Mucosa of stomach (tissue), 1 donor: ENCODE results near the gene PUS3.

ENCODE experiments used
- H3K27me3 ChIP-seq: one replicate; pipeline ENCODE4 v1.7.0; 2013; ENCODE audit warnings: mild to moderate bottlenecking, low read length; ENCODE audit not compliant: control insufficient read depth, insufficient read depth
- H3K36me3 ChIP-seq: one replicate; pipeline ENCODE4 v1.7.0; 2013; ENCODE audit warnings: low read length; ENCODE audit not compliant: control insufficient read depth, insufficient read depth
- H3K4me1 ChIP-seq: one replicate; pipeline ENCODE4 v1.7.0; 2013; ENCODE audit warnings: mild to moderate bottlenecking, low read length; ENCODE audit not compliant: control insufficient read depth, insufficient read depth
- H3K4me3 ChIP-seq: one replicate; pipeline ENCODE4 v1.7.0; 2013; ENCODE audit warnings: low read length
- H3K9ac ChIP-seq: one replicate; pipeline ENCODE4 v1.7.0; 2013; ENCODE audit warnings: mild to moderate bottlenecking, low read length, moderate library complexity
- H3K9me3 ChIP-seq: one replicate; pipeline ENCODE4 v1.7.0; 2013; ENCODE audit warnings: mild to moderate bottlenecking, low read length, moderate library complexity; ENCODE audit not compliant: control insufficient read depth
- donor health status: Pancreatic carcinoma.

PUS3 gene

GRCh38 chr11:125902927-125903710, at the start of gene PUS3:
TSS of gene PUS3 (minus strand) at chr11:125903206. CDS start at chr11:125896284, 6,922 bp downstream.
- H3K4me3 ChIP-seq = peak within 1 kb of the TSS; percentile 72
- H3K36me3 ChIP-seq = no peaks in the 10 kb centered on the region
- peak within 1 kb of the TSS; percentile 89 for H3K9ac ChIP-seq
- H3K9me3 ChIP-seq = no peaks in the 10 kb centered on the region
- peaks cover 17% of the 10 kb centered on the region for H3K27me3 ChIP-seq
- H3K4me1 ChIP-seq = peaks cover 16% of the 10 kb centered on the region

GRCh38 chr11:125952559-125952958, 49.6 kb upstream of the PUS3 start:
- Histone ChIP-seq H3K4me3 (peak overlapping the region; percentile 28), H3K36me3 (no peaks in the 10 kb centered on the region), H3K4me1 (peaks cover 38% of the 10 kb centered on the region), H3K27me3 (no peaks in the 10 kb centered on the region), H3K9me3 (no peaks in the 10 kb centered on the region), H3K9ac (no peak overlapping the region)

GRCh38 chr11:125951731-125952130, 48.7 kb upstream of the PUS3 start:
- Histone ChIP-seq H3K4me3 (no peak overlapping the region), H3K9ac (no peak overlapping the region), H3K9me3 (no peaks in the 10 kb centered on the region), H3K36me3 (no peaks in the 10 kb centered on the region), H3K27me3 (no peaks in the 10 kb centered on the region), H3K4me1 (peaks cover 36% of the 10 kb centered on the region)

- no peaks in the 10 kb centered on the region for H3K27me3 ChIP-seq
- no peak overlapping the region for H3K9ac ChIP-seq
- peaks cover 33% of the 10 kb centered on the region for H3K4me1 ChIP-seq
- no peaks in the 10 kb centered on the region for H3K36me3 ChIP-seq
- H3K4me3 ChIP-seq = no peak overlapping the region
- H3K9me3 ChIP-seq = no peaks in the 10 kb centered on the region
Measured at GRCh38 chr11:125950696-125951651, 48.0 kb upstream of the PUS3 start.

- H3K4me1 ChIP-seq = peaks cover 38% of the 10 kb centered on the region
- no peaks in the 10 kb centered on the region for H3K36me3 ChIP-seq
- no peaks in the 10 kb centered on the region for H3K27me3 ChIP-seq
Measured at GRCh38 chr11:125950178-125950490, 47.1 kb upstream of the PUS3 start.

GRCh38 chr11:125949271-125950177, 46.5 kb upstream of the PUS3 start:
- Histone ChIP-seq H3K9ac (no peak overlapping the region), H3K36me3 (no peaks in the 10 kb centered on the region), H3K4me3 (no peak overlapping the region), H3K27me3 (peaks cover 5% of the 10 kb centered on the region), H3K9me3 (no peaks in the 10 kb centered on the region), H3K4me1 (peaks cover 38% of the 10 kb centered on the region)

More at GRCh38 chr11:125950178-125950490, 47.1 kb upstream of the PUS3 start:
- H3K9ac ChIP-seq = no peak overlapping the region
- H3K4me3 ChIP-seq = no peak overlapping the region
- no peaks in the 10 kb centered on the region for H3K9me3 ChIP-seq

- H3K9me3 ChIP-seq = no peaks in the 10 kb centered on the region
- H3K36me3 ChIP-seq = no peaks in the 10 kb centered on the region
- no peak overlapping the region for H3K4me3 ChIP-seq
- H3K27me3 ChIP-seq = peaks cover 5% of the 10 kb centered on the region
- H3K4me1 ChIP-seq = peaks cover 35% of the 10 kb centered on the region
- no peak overlapping the region for H3K9ac ChIP-seq
Measured at GRCh38 chr11:125948278-125949051, 45.5 kb upstream of the PUS3 start.

GRCh38 chr11:125947419-125948277, 44.6 kb upstream of the PUS3 start:
- Histone ChIP-seq H3K27me3 (peaks cover 5% of the 10 kb centered on the region), H3K4me3 (no peak overlapping the region), H3K9ac (no peak overlapping the region), H3K36me3 (no peaks in the 10 kb centered on the region), H3K9me3 (no peaks in the 10 kb centered on the region), H3K4me1 (peaks cover 27% of the 10 kb centered on the region)

GRCh38 chr11:125946712-125947418, 43.9 kb upstream of the PUS3 start:
- Histone ChIP-seq H3K36me3 (no peaks in the 10 kb centered on the region), H3K9ac (no peak overlapping the region), H3K4me1 (peaks cover 25% of the 10 kb centered on the region), H3K9me3 (no peaks in the 10 kb centered on the region), H3K27me3 (peaks cover 5% of the 10 kb centered on the region), H3K4me3 (no peak overlapping the region)
